DLD1 (cell line): ENCODE results near the gene P3R3URF.
"Not testable (repeated sequence)": the region's sequence is repeated elsewhere in the genome, so short reads cannot be mapped to it uniquely, and the experiment has no call there.

Source experiments
- in situ Hi-C: cut with HindIII; loops from 2 replicates; pipeline ENCODE4 v1.10.0; 2017; ENCODE audit warnings: low sequenced_read_pairs

The P3R3URF gene

DNA sequence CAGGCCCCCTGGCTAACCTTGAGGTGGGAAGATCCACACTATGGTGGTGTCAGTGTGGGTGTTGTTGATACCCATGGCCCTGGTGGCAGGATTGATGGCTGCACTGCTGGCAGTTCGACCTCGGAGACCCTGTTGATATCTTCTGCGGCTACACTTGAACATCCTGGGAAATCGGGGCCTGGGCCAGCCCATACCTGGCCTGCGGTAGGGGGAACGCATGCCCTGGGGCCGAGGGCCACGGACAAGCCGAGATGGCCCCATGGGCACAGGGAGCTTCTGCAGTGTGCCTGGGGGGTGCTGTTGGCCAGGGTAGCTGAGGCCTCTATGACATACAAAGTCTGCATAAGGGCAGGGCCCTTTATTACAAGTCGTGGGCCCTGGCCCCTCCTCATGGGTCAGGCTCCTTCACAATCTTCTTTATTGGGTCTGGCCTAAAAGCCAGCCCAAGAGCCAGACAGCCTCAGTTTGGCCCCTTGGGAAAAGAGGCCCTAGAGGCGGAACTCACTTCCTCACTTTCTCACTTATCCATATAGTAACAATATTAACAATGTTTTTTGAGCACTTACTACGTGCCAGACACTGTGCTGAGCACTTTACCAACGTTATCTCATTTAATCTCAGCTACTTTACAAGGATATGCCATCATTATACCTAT lies at the start of gene P3R3URF:
Gene P3R3URF, minus strand, starts transcription at position 278 of the 655 bp plus-strand sequence. Its CDS starts 17 bp downstream, at position 261.
- in situ Hi-C loops = loop anchor here (25.0 kb wide), 1 partner anchor 139 kb away; no protein-coding TSS in a partner anchor

DNA sequence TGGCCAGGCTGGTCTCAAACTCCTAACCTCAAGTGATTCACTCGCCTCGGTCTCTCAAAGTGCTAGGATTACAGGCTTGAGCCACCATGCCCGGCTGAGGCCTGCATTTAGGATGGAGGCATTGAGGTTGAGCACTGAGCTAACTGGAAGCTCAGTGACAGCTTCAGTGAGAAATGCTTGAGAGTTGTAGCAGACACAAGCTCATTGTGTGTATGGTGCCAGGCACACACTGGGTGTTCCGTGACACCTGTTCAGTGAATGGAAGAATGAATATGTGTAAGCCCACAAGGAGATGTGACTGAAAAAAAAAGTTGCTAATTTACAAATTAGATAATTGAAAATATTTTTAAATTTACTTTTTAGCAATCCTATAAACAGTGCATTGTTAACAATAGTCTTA lies 48.7 kb upstream of the P3R3URF start:
- in situ Hi-C loops = no loop called here

DNA sequence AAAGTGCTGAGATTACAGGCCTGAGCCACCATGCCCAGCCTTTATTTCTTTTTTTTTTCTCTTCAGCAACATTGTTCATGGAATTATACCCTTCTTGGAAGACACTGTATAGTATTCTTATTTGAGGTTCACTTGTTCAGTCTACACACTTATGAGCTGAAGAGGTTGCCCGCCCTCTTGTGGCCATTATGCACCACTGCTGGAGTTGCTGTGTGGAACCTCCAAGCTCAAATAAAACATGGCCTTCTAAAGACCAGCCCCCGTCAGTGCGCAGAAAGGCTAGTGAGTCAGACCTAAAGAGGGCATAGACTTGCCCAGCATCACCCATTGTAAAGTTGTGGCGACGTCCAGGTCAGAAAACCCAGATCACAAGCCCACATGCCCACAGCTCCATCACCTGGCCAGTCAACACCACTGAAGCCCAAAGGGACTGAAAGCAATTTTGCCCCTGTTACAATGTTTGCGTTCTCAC lies 47.2 kb upstream of the P3R3URF start:
- in situ Hi-C loops = no loop called here

DNA sequence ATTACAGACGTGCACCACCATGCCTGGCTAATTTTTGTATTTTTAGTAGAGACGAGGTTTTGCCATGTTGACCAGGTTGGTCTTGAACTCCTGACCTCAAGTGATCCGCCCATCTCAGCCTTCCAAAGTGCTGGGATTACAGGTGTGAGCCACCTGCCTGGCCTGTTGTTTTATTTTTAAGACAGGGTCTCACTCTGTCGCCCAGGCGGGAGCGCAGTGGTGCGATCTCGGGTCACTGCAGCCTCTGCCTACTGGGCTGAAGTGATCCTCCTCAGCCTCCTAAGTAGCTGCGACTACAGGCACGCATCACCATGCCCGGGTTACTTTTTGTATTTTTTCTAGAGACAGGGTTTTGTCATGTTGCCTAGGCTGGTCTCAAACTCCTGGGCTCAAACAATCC lies 46.8 kb upstream of the P3R3URF start:
- in situ Hi-C loops = not testable (repeated sequence)

DNA sequence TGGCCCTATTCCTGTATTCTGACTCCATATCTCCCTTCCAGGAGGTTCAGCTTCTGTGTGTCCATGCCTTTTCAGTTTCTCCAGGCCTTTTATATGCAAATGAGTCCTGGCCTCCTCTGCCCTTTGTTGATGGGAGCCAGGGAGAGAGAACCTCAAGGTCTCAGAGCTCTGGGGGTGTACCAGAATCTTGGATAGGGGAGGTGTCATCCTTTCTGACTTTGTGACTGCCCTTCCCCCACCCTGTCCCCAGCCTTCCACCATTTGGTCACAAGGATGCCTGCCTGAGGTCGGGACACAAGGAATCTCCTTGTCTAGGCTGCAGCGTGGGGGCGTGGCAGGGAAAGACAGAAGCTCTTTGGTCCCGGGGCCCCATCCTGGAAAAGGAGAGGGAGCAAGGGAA lies 45.5 kb upstream of the P3R3URF start:
- in situ Hi-C loops = no loop called here

DNA sequence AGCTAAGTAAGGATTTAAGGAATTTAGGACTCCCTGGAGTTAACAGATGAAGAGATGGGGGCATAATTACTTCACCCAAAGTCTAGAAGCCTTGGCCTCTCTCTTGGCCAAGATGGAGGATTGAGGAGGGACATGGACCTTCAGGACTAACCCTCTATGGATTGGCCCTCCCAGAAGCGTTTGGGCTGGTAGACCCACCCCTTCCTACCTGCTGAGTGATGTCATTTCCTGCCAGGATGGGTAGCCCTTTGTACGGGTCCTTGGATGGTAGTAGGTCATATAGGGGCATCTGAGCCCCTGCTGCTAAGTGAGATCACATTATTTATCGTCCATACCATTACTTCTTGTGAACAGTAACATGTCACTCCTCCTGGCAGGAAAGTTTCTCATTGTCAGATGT lies 44.5 kb upstream of the P3R3URF start:
- in situ Hi-C loops = no loop called here

DNA sequence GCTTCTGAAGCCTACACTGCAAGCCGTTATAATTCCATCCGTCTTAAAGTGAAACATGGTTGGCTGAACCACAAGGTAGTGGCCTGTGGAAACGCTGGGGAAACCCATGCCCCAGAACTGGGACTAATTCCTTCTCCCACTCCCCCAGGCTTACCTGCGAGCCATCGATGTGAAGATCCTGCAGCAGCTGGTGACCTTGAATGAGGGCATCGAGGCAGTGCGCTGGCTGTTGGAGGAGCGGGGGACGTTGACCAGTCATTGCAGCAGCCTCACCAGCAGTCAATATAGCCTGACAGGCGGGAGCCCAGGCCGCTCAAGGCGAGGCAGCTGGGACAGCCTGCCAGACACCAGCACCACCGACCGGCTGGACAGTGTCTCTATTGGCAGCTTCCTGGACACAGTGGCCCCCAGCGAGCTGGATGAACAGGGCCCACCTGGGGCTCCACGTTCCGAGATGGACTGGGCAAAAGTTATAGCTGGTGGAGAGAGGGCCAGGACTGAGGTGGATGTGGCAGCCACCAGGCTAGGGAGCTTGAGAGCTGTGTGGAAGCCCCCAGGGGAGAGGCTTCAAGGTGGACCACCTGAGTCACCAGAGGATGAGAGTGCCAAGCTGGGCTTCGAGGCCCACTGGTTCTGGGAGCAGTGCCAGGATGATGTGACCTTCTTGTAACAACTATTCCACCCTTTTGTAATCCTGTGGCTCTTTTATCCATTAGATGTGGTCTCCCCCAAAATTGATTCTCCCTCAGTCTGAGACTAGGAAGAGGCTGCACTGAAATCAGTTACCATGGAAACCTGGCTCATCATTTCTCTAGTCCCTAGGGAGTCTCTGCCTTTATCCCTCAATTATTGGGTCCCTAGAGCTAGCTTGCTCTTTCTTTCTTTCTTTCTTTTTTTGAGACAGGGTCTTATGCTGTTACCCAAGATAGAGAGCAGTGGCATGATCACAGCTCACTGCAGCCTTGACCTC lies 43.5 kb upstream of the P3R3URF start:
- in situ Hi-C loops = no loop called here

DNA sequence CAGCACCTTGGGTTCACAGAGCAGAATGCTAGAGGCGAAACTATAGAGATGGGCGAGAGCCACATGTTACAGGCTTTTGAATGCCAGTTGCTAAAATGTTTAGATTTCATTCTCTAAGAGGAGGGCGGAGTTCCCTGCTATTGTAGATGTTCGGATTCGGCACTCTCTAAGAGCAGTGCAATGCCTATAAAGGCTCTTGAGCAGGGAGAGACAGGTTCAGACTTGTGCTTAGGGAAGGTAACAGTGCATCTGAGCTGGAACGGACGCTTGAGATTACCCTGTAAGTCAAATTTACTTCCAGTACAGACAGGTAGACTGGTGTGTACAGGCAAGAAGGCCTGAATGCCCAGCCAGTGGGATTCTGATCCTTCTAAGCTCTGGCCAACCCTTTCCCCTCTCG lies 42.2 kb upstream of the P3R3URF start:
- in situ Hi-C loops = no loop called here

DNA sequence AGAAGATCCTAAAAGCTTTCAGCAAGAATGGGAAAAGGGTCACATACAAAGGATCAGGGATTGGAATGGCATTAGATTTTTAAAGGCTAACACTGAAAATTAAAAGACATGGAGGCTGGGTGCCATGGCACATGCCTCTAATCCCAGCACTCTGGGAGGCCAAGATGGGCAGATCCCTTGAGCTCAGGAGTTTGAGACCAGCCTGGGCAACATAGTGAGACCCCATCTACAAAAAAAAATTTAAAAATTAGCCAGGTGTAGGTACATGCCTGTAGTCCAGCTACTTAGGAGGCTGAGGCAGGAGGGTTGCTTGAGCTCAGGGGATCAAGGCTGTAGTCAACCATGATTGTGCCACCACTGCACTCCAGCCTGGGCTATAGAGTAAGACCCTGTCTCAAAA lies 39.2 kb upstream of the P3R3URF start:
- in situ Hi-C loops = no loop called here

DNA sequence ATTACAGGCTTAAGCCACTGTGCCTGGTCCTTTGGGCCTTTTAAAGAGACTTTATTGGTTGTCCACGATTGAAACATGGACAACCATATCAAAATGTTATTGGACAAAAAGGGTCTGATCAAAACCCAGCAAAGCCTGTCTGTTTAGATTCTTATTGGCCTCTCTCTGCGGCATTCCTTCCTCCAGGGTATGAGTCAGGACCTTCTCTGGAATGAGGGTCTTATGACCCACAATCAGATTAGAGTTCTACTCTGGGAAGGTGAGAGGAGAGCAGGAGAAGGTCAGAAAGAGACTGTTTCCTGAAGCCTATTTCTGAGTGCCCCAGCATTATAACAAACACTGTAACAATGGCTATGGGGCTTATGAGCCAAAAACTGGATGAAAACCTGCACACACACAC lies 34.8 kb upstream of the P3R3URF start:
- in situ Hi-C loops = no loop called here

DNA sequence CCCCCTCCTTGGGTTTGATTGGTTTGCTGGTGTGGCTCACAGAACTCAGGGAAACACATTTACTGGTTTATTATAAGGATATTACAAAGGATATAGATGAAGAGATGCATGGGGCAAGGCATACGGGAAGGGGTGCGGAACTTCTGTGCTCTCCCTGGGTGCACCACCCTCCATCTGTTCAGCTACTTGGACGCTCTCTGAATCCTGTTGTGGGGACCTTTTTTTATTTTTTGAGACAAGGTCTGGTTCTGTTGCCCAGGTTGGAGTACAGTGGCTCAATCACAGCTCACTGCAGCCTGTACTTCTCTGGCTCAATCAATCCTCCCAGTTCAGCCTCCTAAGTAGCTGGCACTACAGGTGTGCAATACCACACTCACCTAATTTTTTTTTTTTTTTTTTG lies 34.3 kb upstream of the P3R3URF start:
- in situ Hi-C loops = no loop called here

DNA sequence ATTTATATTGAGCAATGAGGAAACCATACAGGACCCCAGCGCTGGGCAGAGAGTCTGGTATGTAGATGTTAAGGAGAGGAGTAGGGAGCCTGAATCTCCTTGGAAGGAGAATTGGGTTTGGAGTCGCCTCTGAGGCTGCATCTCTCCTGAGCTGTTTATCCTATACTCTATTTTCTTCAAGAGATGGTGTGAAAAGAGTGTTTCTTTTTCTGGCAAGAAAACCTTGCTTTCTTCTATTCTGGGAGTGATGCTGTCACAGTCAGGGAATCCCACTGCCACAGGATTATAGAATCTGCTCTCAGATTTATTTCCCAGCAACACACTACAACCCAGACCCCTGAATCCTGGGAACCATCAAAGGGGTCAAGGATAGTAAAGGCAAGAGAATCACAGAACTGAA lies 30.1 kb upstream of the P3R3URF start:
- in situ Hi-C loops = no loop called here

DNA sequence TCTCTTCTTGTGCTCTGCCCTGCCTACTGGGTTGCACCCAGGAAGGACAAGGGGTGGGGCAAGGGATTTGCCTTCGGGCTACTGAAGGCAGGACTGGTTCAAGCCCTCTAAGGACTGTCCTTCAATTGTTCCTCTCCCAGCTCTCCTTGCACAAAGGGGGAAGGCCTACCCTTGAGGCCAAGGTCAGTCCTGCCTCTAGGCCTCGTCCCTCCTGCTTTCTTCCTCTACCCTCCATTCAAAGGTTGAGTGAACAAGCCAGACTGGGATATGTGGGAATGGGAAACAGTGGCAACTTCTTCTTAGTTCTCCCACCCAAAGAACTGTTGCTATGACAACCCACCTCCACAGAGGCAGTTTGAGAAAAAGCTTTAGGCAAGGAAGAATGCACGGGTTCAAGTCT lies 29.5 kb upstream of the P3R3URF start:
- in situ Hi-C loops = no loop called here

DNA sequence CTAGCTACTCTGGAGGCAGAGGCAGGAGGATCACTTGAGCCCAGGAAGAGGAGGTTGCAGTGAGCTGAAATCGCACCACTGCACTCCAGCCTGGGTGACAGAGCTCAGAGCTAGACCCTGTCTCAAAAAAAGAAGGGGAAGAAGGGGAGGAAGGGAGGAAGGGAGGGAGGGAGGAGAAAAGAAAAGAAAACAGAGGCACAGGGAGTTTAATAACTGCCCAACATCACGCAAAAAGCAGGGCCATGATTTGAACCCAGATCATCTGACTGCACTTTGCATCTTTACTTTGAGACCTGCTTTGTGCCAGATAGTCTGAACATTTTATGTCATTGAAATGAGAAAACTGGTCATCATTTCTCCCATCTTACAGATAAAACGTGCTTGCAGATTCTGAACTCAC lies 28.9 kb upstream of the P3R3URF start:
- in situ Hi-C loops = no loop called here

DNA sequence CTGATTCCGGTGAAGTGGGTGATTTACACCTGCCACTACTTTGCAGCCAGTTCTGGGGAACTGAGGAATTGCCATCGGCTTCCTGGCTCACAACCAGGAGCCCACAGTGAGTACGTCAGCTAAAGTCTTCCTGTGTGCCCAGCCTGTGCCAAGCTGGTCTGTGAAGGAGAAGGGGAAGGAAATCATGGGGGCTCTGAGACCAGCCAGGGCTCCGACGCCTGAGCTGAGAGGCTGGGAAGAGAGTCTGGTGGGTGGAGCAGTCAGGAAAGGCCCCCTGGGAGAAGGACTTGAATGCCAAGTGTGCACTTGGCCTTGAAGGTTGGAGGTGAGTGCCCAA lies 28.1 kb upstream of the P3R3URF start:
- in situ Hi-C loops = no loop called here

DNA sequence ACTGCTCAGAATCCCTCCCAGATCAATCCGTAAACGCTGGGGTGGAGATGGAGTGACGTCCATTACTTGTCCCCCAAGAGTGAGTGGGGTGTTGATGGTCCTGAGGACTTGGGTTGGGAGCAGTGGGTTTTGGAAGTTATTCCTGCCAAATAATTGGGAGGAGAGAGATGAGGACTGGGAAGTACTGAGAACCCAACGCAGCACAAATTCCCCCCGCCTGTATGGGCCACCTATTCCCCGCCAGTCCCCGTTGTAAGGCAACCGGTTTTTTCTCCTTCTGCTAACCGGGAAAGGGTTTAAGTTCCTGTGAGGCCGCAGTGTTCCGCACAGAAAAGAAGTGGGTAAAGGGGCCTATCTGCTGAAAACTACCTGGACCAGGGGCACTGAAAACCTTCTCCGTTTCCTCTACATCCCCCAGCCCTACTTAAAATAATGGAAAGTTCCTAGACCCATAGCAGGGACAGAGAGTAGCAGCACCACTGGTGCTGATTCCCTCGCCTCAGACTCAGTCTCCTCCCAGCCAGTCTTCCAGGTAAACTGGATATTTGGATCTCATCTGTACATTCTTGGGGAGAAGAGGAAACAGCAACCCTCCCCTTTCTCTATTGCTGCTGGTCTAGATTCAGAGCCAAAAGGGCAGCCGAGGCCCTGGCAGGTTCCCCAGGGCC lies 27.6 kb upstream of the P3R3URF start:
- in situ Hi-C loops = no loop called here

DNA sequence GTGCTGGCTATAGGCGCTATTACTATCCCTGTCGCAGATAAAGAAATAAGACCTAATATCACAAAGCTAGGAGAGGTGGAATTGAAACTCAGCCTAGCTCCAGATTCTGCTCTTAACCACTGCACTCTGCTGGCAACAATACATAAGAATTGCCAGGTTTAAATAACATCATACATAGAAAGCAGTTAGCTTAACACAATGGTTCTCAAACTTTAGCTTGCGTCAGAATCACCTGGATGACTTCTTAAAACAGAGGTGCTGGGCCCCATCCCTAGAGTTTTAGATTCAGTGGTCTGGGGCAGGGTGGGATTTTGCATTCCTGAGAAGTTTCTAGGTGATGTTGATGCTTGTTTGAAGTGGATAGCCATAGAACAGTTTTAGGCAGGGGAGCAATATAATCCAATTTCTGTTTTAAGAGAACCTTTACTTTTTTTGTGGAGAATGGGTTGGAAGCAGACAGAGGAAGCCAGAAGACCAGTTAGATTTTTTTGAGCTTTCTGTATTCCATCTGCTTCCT lies 23.0 kb upstream of the P3R3URF start:
- in situ Hi-C loops = loop anchor here (25.0 kb wide), 1 partner anchor 162 kb away; no protein-coding TSS in a partner anchor

DNA sequence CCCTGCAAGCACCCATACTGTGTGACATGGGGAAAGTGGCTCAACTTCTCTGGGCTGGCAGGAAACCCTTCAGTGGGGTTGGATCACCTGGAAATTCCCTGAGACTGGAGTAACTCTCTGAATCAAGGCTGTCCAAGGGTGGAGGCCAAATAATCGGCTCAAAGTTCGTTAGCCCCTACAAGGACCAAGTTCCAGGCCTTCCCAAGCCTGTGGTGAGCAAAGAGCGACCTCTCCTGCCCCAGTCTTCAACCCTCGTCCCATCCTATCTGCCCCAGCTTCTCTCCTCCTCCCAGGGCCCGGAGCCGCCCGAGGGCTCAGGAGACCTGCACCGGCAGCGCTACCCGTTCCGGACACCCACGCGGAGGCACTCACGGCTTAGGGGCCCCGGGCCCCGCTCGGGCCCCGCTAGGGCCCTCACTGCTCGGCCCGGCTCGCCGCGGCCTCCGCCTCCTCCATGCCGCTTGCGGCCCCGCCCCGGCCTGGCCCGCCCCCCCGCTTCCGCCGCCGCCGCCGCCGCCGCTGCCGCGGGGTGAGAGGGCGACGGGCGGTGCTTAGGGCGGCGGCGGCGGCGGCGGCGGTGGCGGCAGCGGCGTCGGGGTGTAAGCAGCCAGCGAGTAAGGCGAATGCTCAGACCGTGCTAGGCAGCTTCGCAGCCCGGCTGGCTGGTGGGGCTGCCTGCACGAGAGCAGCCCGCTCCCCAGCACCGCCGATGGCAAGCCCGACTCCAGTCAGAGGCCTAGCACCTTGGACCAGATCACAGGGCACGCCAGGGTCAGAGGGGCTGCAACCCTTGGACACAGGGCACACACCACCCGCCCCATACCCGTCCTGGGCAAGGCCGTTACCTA lies 21.9 kb upstream of the P3R3URF start, which contains the start of gene POMGNT1:
Gene POMGNT1, minus strand, starts transcription at position 471 of the 848 bp plus-strand sequence. CDS start 613 bp downstream, outside the sequence.
- in situ Hi-C loops = loop anchor here (25.0 kb wide), 1 partner anchor 161 kb away; no protein-coding TSS in a partner anchor

DNA sequence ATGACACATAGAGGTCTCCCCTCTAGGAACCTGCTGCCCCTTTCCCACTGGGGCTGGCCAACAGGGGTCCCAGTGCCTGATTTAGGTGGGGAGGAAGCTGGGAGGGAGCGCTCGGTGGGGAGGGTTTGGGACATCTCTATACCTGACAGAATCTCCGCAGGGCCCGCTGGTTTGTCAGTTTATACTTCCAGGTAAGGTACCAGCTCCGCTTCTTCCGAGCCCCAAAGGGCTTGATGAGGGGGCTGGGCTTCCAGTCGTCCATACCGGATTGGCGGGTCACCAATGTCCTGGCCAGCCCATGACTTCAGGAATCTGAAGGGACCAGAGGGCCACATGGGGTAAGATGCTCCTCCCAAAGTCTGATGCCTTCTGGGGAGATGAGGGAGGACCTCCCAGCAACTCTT lies 21.3 kb upstream of the P3R3URF start:
- in situ Hi-C loops = loop anchor here (25.0 kb wide), 1 partner anchor 160 kb away; no protein-coding TSS in a partner anchor

DNA sequence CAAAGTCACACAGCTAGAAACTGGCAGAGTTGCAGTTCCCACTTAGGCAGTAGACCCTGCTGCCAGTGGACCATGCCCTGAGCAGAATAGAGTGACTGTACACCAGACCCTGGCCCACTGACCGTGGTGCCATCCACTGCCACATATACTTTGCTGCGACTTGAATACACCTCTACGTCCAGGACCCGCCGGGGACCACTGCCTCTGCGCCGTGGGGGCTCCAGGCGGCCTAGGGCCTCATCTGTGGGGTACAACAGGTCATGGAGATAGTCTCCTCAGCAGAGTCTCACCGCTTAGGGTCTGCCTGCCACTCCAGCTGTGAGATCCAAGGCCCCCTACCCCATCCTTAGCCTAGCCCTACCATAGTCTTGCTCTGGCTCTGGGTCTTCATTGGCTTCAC lies 20.3 kb upstream of the P3R3URF start:
- in situ Hi-C loops = loop anchor here (25.0 kb wide), 1 partner anchor 159 kb away; no protein-coding TSS in a partner anchor
